ENCODE results near the gene TRMT61B. TPM values are rescaled to one million over a fixed set of nuclear protein-coding genes. Genes with fewer than 3 reads are reported as not detected.

The TRMT61B gene
- total and polyA plus RNA-seq, 9 of the 15 experiments (the other 6 are each of a cell fraction or from before 2014, with no cell fraction given) = 13.2 to 28.3 (median 19.5) TPM

- Histone ChIP-seq H3K27ac (ENCODE audit: extremely low read depth, low read depth, low read length) (no peak overlapping the region), H2AFZ (ENCODE audit: low read depth, low read length) (no peak overlapping the region), H3K9me1 (ENCODE audit: control insufficient read depth, insufficient read depth, low read length) (no peaks in the 10 kb centered on the region), H4K20me1 (replicated peaks; ENCODE audit: control insufficient read depth, insufficient read depth, low read length) (peaks cover 29% of the 10 kb centered on the region), H3K4me3 (no peak overlapping the region), H3K4me2 (ENCODE audit: insufficient read depth, low read length) (no peak overlapping the region), H3K27me3 (ENCODE audit: control insufficient read depth in 2 of 2, insufficient read depth in 2 of 2, low read length in 2 of 2) (no peaks in the 10 kb centered on the region), H3K4me1 (replicated peaks in 1 of 2; ENCODE audit: control insufficient read depth in 2 of 2, insufficient read depth in 2 of 2, low read length in 2 of 2) (peaks cover 0 to 16% of the 10 kb centered on the region in 2 experiments; a peak in 3 of 5 replicates), H3K9ac (ENCODE audit: insufficient read depth in 1 of 2, low read depth in 2 of 2, low read length in 2 of 2) (no peak overlapping the region), H3K79me2 (ENCODE audit: control insufficient read depth, insufficient read depth, low read length) (peaks cover 100% of the 10 kb centered on the region), H3K36me3 (ENCODE audit: control insufficient read depth, insufficient read depth, low read length) (peaks cover 92% of the 10 kb centered on the region), H3K9me3 (replicated peaks; ENCODE audit: control insufficient read depth, insufficient read depth, low read depth, low read length) (no peaks in the 10 kb centered on the region)
- WGBS (ENCODE audit: insufficient coverage, low coverage, missing lambda C conversion rate) = 97% methylated on average over 3 of the region's 3 CpGs
- CTCF ChIA-PET (ENCODE audit: low intra/inter-chr PET ratio) = no interaction called here
- POLR2A ChIA-PET = interaction anchor here (4.0 kb wide), 1 partner anchor 7 kb away, joined by 30 read pairs; the partner anchor contains the start of gene WDR43
- DNase-seq (ENCODE audit: extremely low read depth in 1 of 4, low spot score in 3 of 4) (no peak), FAIRE-seq (no peak), ATAC-seq (no peak)
- in situ Hi-C loops (cut with MboI) = no loop called here
- intact Hi-C loops (cut with micrococcal nuclease) = no loop called here
- no TSS peak for BruUV-seq (replicated peaks)
- TF ChIP-seq EGR1 (conservative IDR thresholded peaks at IDR 0.05) (no peak), TAF9B (IDR thresholded peaks at IDR 0.05; ENCODE audit: partially characterized antibody) (no peak), ZNF324 (CRISPR knock-in tag; IDR thresholded peaks at IDR 0.05) (no peak), POLR2A (conservative IDR thresholded peaks at IDR 0.05) (0 out of 2 replicates have a peak, but pooled peaks have one; percentile 24)
Observed at GRCh38 chr2:28902584-28902983, 32.5 kb upstream of the TRMT61B start.

- Histone ChIP-seq H3K36me3 (ENCODE audit: control insufficient read depth, insufficient read depth, low read length) (peaks cover 92% of the 10 kb centered on the region), H3K79me2 (ENCODE audit: control insufficient read depth, insufficient read depth, low read length) (peaks cover 100% of the 10 kb centered on the region), H3K9me3 (replicated peaks; ENCODE audit: control insufficient read depth, insufficient read depth, low read depth, low read length) (no peaks in the 10 kb centered on the region), H3K4me2 (ENCODE audit: insufficient read depth, low read length) (no peak overlapping the region), H2AFZ (ENCODE audit: low read depth, low read length) (no peak overlapping the region), H3K27ac (ENCODE audit: extremely low read depth, low read depth, low read length) (no peak overlapping the region), H3K9ac (ENCODE audit: insufficient read depth in 1 of 2, low read depth in 2 of 2, low read length in 2 of 2) (no peak overlapping the region), H3K4me1 (replicated peaks in 1 of 2; ENCODE audit: control insufficient read depth in 2 of 2, insufficient read depth in 2 of 2, low read length in 2 of 2) (peaks cover 0 to 21% of the 10 kb centered on the region in 2 experiments; a peak in 3 of 5 replicates), H3K9me1 (ENCODE audit: control insufficient read depth, insufficient read depth, low read length) (no peaks in the 10 kb centered on the region), H4K20me1 (replicated peaks; ENCODE audit: control insufficient read depth, insufficient read depth, low read length) (peaks cover 37% of the 10 kb centered on the region), H3K4me3 (no peak overlapping the region), H3K27me3 (ENCODE audit: control insufficient read depth in 2 of 2, insufficient read depth in 2 of 2, low read length in 2 of 2) (no peaks in the 10 kb centered on the region)
- FAIRE-seq = no peak
- 83% methylated on average over 1 of the region's 1 CpG for WGBS (ENCODE audit: insufficient coverage, low coverage, missing lambda C conversion rate)
- TF ChIP-seq CHCHD3 (CRISPR knock-in tag; IDR thresholded peaks at IDR 0.05) (no peak), FOXA3 (CRISPR knock-in tag; conservative IDR thresholded peaks at IDR 0.05 in 1 of 2, IDR thresholded peaks at IDR 0.05 in 1 of 2) (no peak), HOXB6 (CRISPR knock-in tag; IDR thresholded peaks at IDR 0.05; ENCODE audit: borderline replicate concordance) (no peak)
- CTCF ChIA-PET (ENCODE audit: low intra/inter-chr PET ratio) = no interaction called here
- BruUV-seq (replicated peaks) = no TSS peak
- intact Hi-C loops (cut with micrococcal nuclease) (no loop called here), in situ Hi-C loops (cut with MboI) (no loop called here)
- no peak for DNase-seq (ENCODE audit: extremely low read depth in 1 of 4, low spot score in 3 of 4)
- ATAC-seq = no peak
- POLR2A ChIA-PET = interaction anchor here (0.9 to 4.0 kb wide), 2 partner anchors 6 to 9 kb away, joined by 3 to 30 read pairs; partner anchors contain the start of gene WDR43
Observed at GRCh38 chr2:28901841-28902240, 31.7 kb upstream of the TRMT61B start.
